ENCODE results near the gene GPR26. TPM values are rescaled to one million over a fixed set of nuclear protein-coding genes. Genes with fewer than 3 reads are reported as not detected.

Gene GPR26
- total and polyA plus RNA-seq, 2 experiments from 2014 or later = not detected

GRCh38 chr10:123621492-123621891 lies 44.7 kb upstream of the GPR26 start:
- Histone ChIP-seq H3K36me3 (ENCODE audit: low read depth) (no peaks in the 10 kb centered on the region), H3K27ac (no peak overlapping the region), H3K9me2 (ENCODE audit: insufficient read depth) (no peaks in the 10 kb centered on the region), H2AFZ (no peak overlapping the region), H3K4me3 (no peak overlapping the region), H3K9ac (no peak overlapping the region), H3F3A (ENCODE audit: insufficient read depth) (peaks cover 15% of the 10 kb centered on the region; the same call in 1 of the 2 replicates), H4K20me1 (ENCODE audit: insufficient read depth) (no peaks in the 10 kb centered on the region), H3K4me2 (ENCODE audit: unreplicated experiment) (peak overlapping the region; percentile 43), H3K79me2 (ENCODE audit: insufficient read depth) (no peaks in the 10 kb centered on the region), H3K27me3 (replicated peaks; ENCODE audit: insufficient read depth) (no peaks in the 10 kb centered on the region), H3K9me3 (ENCODE audit: low read depth) (no peaks in the 10 kb centered on the region), H3K4me1 (ENCODE audit: insufficient read depth) (peaks cover 14% of the 10 kb centered on the region)
- peak; percentile 56 for DNase-seq
- no peak for TF ChIP-seq EZH2 (IDR thresholded peaks at IDR 0.05; ENCODE audit: insufficient read depth, poor library complexity, severe bottlenecking)
- TF ChIP-seq EZH2phosphoT487 (IDR thresholded peaks at IDR 0.05; ENCODE audit: insufficient read depth, low read depth) = no peak
- 17 to 31% methylated on average over 2 of the region's 2 CpGs for WGBS, 2 experiments (ENCODE audit: low coverage in 1 of 2, low lambda C conversion rate in 2 of 2, missing lambda C conversion rate in 2 of 2)
- in situ Hi-C loops (cut with MboI) = no loop called here

DNA sequence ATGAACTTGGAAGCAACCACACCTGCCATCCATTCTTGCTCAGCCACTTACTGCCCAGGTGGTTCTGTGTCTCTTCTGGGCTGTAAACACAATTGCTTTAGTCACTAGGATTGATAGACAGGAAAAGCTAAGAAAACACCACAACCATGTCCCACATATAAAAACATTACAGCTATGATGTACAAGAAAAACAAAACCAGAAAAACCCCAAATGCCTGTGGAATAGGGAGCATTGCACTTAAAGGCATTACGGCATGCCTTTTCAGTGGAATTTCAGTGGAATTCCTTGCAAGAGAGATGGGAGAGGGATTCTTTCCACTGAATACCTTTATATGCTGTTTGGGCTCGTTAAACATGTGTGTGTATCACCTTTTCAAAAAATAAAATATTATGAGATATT lies 44.2 kb upstream of the GPR26 start:
- in situ Hi-C loops (cut with MboI) = no loop called here
- Histone ChIP-seq H3F3A (ENCODE audit: insufficient read depth) (peaks cover 15% of the 10 kb centered on the region; the same call in 1 of the 2 replicates), H3K27ac (no peak overlapping the region; the same call in 1 of the 2 replicates), H3K4me3 (no peak overlapping the region), H4K20me1 (ENCODE audit: insufficient read depth) (no peaks in the 10 kb centered on the region), H3K4me1 (ENCODE audit: insufficient read depth) (peaks cover 14% of the 10 kb centered on the region), H3K79me2 (ENCODE audit: insufficient read depth) (no peaks in the 10 kb centered on the region), H3K9me3 (ENCODE audit: low read depth) (no peaks in the 10 kb centered on the region), H3K36me3 (ENCODE audit: low read depth) (no peaks in the 10 kb centered on the region), H3K27me3 (replicated peaks; ENCODE audit: insufficient read depth) (no peaks in the 10 kb centered on the region), H3K4me2 (ENCODE audit: unreplicated experiment) (peak overlapping the region; percentile 43), H3K9ac (no peak overlapping the region), H3K9me2 (ENCODE audit: insufficient read depth) (no peaks in the 10 kb centered on the region), H2AFZ (no peak overlapping the region)
- TF ChIP-seq EZH2 (IDR thresholded peaks at IDR 0.05; ENCODE audit: insufficient read depth, poor library complexity, severe bottlenecking) (no peak), EZH2phosphoT487 (IDR thresholded peaks at IDR 0.05; ENCODE audit: insufficient read depth, low read depth) (no peak)
- 2 to 4% methylated on average over 2 of the region's 2 CpGs for WGBS, 2 experiments (ENCODE audit: low coverage in 1 of 2, low lambda C conversion rate in 2 of 2, missing lambda C conversion rate in 2 of 2)
- peak; percentile 42 for DNase-seq

GRCh38 chr10:123622381-123622780 lies 43.8 kb upstream of the GPR26 start:
- Histone ChIP-seq H3K4me1 (ENCODE audit: insufficient read depth) (peaks cover 14% of the 10 kb centered on the region), H3K9ac (no peak overlapping the region), H2AFZ (no peak overlapping the region), H3K27me3 (replicated peaks; ENCODE audit: insufficient read depth) (no peaks in the 10 kb centered on the region), H3K79me2 (ENCODE audit: insufficient read depth) (no peaks in the 10 kb centered on the region), H3F3A (ENCODE audit: insufficient read depth) (peaks cover 15% of the 10 kb centered on the region; the same call in 1 of the 2 replicates), H3K4me3 (no peak overlapping the region), H3K9me3 (ENCODE audit: low read depth) (no peaks in the 10 kb centered on the region), H3K27ac (no peak overlapping the region; the same call in 1 of the 2 replicates), H4K20me1 (ENCODE audit: insufficient read depth) (no peaks in the 10 kb centered on the region), H3K4me2 (ENCODE audit: unreplicated experiment) (peak overlapping the region; percentile 43), H3K9me2 (ENCODE audit: insufficient read depth) (no peaks in the 10 kb centered on the region), H3K36me3 (ENCODE audit: low read depth) (no peaks in the 10 kb centered on the region)
- TF ChIP-seq EZH2 (IDR thresholded peaks at IDR 0.05; ENCODE audit: insufficient read depth, poor library complexity, severe bottlenecking) = no peak
- TF ChIP-seq EZH2phosphoT487 (IDR thresholded peaks at IDR 0.05; ENCODE audit: insufficient read depth, low read depth) = no peak
- 1 to 2% methylated on average over 2 to 3 of the region's 3 CpGs for WGBS, 2 experiments (ENCODE audit: low coverage in 1 of 2, low lambda C conversion rate in 2 of 2, missing lambda C conversion rate in 2 of 2)
- DNase-seq = peak; percentile 64
- in situ Hi-C loops (cut with MboI) = no loop called here

DNA sequence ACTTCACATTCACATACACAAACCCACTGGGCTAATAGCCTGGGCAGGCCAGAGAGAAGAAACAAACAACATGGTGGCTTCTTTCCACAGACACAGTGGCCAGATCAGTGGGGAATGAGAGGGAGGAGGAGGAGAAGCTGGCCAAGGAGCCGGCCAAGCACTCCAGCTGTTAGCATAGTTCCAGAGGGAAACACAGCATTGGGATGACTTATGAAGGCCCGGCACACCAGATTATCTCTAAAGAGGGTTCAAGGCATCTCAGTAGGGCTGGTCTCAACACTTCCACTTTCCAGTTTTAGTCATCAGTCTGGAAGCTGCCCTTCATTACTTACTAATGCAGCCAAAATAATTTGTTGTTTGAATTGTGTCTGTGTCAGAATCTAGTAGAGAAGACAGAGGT lies 42.1 kb upstream of the GPR26 start:
- no peak overlapping the region for H3K9ac ChIP-seq
- H3K4me3 ChIP-seq = no peak overlapping the region
- no peaks in the 10 kb centered on the region for H3K9me3 ChIP-seq (ENCODE audit: low read depth)
- in situ Hi-C loops (cut with MboI) = no loop called here
- H3K36me3 ChIP-seq (ENCODE audit: low read depth) = no peaks in the 10 kb centered on the region
- H3K9me2 ChIP-seq (ENCODE audit: insufficient read depth) = no peaks in the 10 kb centered on the region
- H2AFZ ChIP-seq = no peak overlapping the region
- DNase-seq = peak; percentile 24
- no peak for TF ChIP-seq EZH2phosphoT487 (IDR thresholded peaks at IDR 0.05; ENCODE audit: insufficient read depth, low read depth)
- TF ChIP-seq EZH2 (IDR thresholded peaks at IDR 0.05; ENCODE audit: insufficient read depth, poor library complexity, severe bottlenecking) = no peak
- no peaks in the 10 kb centered on the region for H4K20me1 ChIP-seq (ENCODE audit: insufficient read depth)
- 2 to 3% methylated on average over 2 of the region's 2 CpGs for WGBS, 2 experiments (ENCODE audit: low coverage in 1 of 2, low lambda C conversion rate in 2 of 2, missing lambda C conversion rate in 2 of 2)
- H3K27ac ChIP-seq = no peak overlapping the region
- peaks cover 15% of the 10 kb centered on the region; the same call in 1 of the 2 replicates for H3F3A ChIP-seq (ENCODE audit: insufficient read depth)
- H3K79me2 ChIP-seq (ENCODE audit: insufficient read depth) = no peaks in the 10 kb centered on the region
- peaks cover 14% of the 10 kb centered on the region for H3K4me1 ChIP-seq (ENCODE audit: insufficient read depth)
- H3K4me2 ChIP-seq (ENCODE audit: unreplicated experiment) = peak overlapping the region; percentile 23
- H3K27me3 ChIP-seq (replicated peaks; ENCODE audit: insufficient read depth) = no peaks in the 10 kb centered on the region

- Histone ChIP-seq H3K9ac (no peak overlapping the region), H3K4me1 (ENCODE audit: insufficient read depth) (peaks cover 26% of the 10 kb centered on the region), H3K4me2 (ENCODE audit: unreplicated experiment) (no peak overlapping the region), H3K79me2 (ENCODE audit: insufficient read depth) (no peaks in the 10 kb centered on the region), H3K4me3 (no peak overlapping the region), H3K9me2 (ENCODE audit: insufficient read depth) (no peaks in the 10 kb centered on the region), H3K27me3 (replicated peaks; ENCODE audit: insufficient read depth) (no peaks in the 10 kb centered on the region), H3F3A (ENCODE audit: insufficient read depth) (peaks cover 31% of the 10 kb centered on the region), H4K20me1 (ENCODE audit: insufficient read depth) (no peaks in the 10 kb centered on the region), H3K27ac (no peak overlapping the region), H3K36me3 (ENCODE audit: low read depth) (no peaks in the 10 kb centered on the region), H2AFZ (no peak overlapping the region), H3K9me3 (ENCODE audit: low read depth) (no peaks in the 10 kb centered on the region)
- TF ChIP-seq EZH2 (IDR thresholded peaks at IDR 0.05; ENCODE audit: insufficient read depth, poor library complexity, severe bottlenecking) = no peak
- no peak for TF ChIP-seq EZH2phosphoT487 (IDR thresholded peaks at IDR 0.05; ENCODE audit: insufficient read depth, low read depth)
- DNase-seq = peak; percentile 45
- in situ Hi-C loops (cut with MboI) = no loop called here
- WGBS, 2 experiments (ENCODE audit: low coverage in 1 of 2, low lambda C conversion rate in 2 of 2, missing lambda C conversion rate in 2 of 2) = 5 to 9% methylated on average over 3 of the region's 3 CpGs
Measured at GRCh38 chr10:123633106-123633505, 33.0 kb upstream of the GPR26 start.

Data from GM23248 (cell line).